NCI-H1930 (cell line): Measurements from ENCODE around the gene ANKRD33B.
"Not testable (repeated sequence)": the region's sequence is repeated elsewhere in the genome, so short reads cannot be mapped to it uniquely, and the experiment has no call there.

ENCODE experiments used
- DNase-seq, 2 experiments: peaks; one replicate each; lab custom pipeline; 2025; lab: John Stamatoyannopoulos, UW

Gene ANKRD33B

GRCh38 chr5:10660720-10661387 is 97.0 kb downstream of the ANKRD33B start:
- DNase-seq: no peak

GRCh38 chr5:10661401-10661800 is 97.5 kb downstream of the ANKRD33B start:
- no peak for DNase-seq

GRCh38 chr5:10662083-10662482 is 98.2 kb downstream of the ANKRD33B start:
- DNase-seq: no peak

GRCh38 chr5:10662661-10663488 is 99.0 kb downstream of the ANKRD33B start:
- no peak for DNase-seq

- no peak for DNase-seq
These were observed 99.8 kb downstream of the ANKRD33B start for GRCh38 chr5:10663489-10664179.

- not testable (repeated sequence) for DNase-seq
These were observed 100.4 kb downstream of the ANKRD33B start for GRCh38 chr5:10664180-10664769.

GRCh38 chr5:10665799-10666198 is 101.9 kb downstream of the ANKRD33B start:
- no peak for DNase-seq

- DNase-seq: no peak
These were observed 102.8 kb downstream of the ANKRD33B start for GRCh38 chr5:10666531-10667299.

- no peak for DNase-seq
These were observed 103.7 kb downstream of the ANKRD33B start for GRCh38 chr5:10667431-10668057.

- no peak for DNase-seq
These were observed 104.8 kb downstream of the ANKRD33B start for GRCh38 chr5:10668697-10669096.

- no peak for DNase-seq
These were observed 106.1 kb downstream of the ANKRD33B start for GRCh38 chr5:10669983-10670382.

- DNase-seq: no peak
These were observed 107.5 kb downstream of the ANKRD33B start for GRCh38 chr5:10671041-10672008.

- DNase-seq: no peak
These were observed 108.5 kb downstream of the ANKRD33B start for GRCh38 chr5:10672146-10673016.

GRCh38 chr5:10673017-10673389 is 109.1 kb downstream of the ANKRD33B start:
- DNase-seq: no peak

- no peak for DNase-seq
These were observed 109.5 kb downstream of the ANKRD33B start for GRCh38 chr5:10673407-10673806.

- DNase-seq: no peak
These were observed 110.2 kb downstream of the ANKRD33B start for GRCh38 chr5:10674096-10674495.

- DNase-seq: no peak
These were observed 110.7 kb downstream of the ANKRD33B start for GRCh38 chr5:10674582-10674981.

- no peak for DNase-seq
These were observed 111.4 kb downstream of the ANKRD33B start for GRCh38 chr5:10675177-10675700.

GRCh38 chr5:10676224-10676623 is 112.4 kb downstream of the ANKRD33B start:
- no peak for DNase-seq
